ENCODE results near the gene HS3ST4.

DNA sequence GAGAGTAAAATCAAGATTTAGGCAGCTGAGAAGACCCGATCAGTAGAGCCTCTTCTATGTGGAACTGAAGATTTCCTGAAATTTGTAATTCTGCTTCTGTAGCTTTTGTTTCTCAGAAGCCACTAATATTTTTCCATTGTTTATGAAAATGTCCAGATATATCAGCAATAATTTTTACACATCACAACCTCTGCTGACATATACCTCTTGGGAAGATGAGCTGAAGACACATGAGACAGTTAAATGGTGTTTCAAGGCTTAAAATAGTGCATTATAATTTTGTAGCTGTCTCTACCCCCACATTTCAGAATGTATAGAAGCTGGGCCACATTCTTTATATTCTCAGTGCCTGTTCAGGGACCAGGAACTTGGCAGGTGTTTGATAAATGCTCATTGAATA, 320.6 kb downstream of the HS3ST4 start:
- TF ChIP-seq POLR2A (IDR thresholded peaks at IDR 0.05) = no peak
- TF ChIP-seq, protein P1, sequence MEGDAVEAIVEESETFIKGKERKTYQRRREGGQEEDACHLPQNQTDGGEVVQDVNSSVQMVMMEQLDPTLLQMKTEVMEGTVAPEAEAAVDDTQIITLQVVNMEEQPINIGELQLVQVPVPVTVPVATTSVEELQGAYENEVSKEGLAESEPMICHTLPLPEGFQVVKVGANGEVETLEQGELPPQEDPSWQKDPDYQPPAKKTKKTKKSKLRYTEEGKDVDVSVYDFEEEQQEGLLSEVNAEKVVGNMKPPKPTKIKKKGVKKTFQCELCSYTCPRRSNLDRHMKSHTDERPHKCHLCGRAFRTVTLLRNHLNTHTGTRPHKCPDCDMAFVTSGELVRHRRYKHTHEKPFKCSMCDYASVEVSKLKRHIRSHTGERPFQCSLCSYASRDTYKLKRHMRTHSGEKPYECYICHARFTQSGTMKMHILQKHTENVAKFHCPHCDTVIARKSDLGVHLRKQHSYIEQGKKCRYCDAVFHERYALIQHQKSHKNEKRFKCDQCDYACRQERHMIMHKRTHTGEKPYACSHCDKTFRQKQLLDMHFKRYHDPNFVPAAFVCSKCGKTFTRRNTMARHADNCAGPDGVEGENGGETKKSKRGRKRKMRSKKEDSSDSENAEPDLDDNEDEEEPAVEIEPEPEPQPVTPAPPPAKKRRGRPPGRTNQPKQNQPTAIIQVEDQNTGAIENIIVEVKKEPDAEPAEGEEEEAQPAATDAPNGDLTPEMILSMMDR (IDR thresholded peaks at IDR 0.05) = no peak
